Ascending aorta (tissue), 2 donors: Measurements from ENCODE around the gene SAMD10. TPM values are rescaled to one million over a fixed set of nuclear protein-coding genes. Genes with fewer than 3 reads are reported as not detected.

ENCODE experiments used
- DNase-seq, 2 donors: peaks; one replicate each; pipeline ENCODE4 v3.0.0-alpha.2; 2019; ENCODE audit warnings: low spot score in 2 of 2
- H3K27ac ChIP-seq, 2 donors: fragments of 200-600 bp; sonication (generic); one replicate each; pipeline ENCODE4 v1.5.1; 2016 to 2017; ENCODE audit warnings: mild to moderate bottlenecking in 1 of 2
- H3K27me3 ChIP-seq: fragments of 200-600 bp; sonication (generic); one replicate; pipeline ENCODE4 v1.5.1; 2017
- H3K36me3 ChIP-seq, 2 donors: fragments of 200-600 bp; sonication (generic); one replicate each; pipeline ENCODE4 v1.5.1; 2016
- H3K4me1 ChIP-seq, 2 donors: fragments of 200-600 bp; sonication (generic); one replicate each; pipeline ENCODE4 v1.5.1; 2016 to 2017; ENCODE audit warnings: mild to moderate bottlenecking in 1 of 2
- H3K4me3 ChIP-seq, 2 donors: fragments of 200-600 bp; sonication (generic); one replicate each; pipeline ENCODE4 v1.5.1; 2016 to 2017; ENCODE audit warnings: mild to moderate bottlenecking in 1 of 2
- H3K9me3 ChIP-seq, 2 donors: fragments of 200-600 bp; sonication (generic); one replicate each; pipeline ENCODE4 v1.5.1; 2016
- intact Hi-C: fragments of 100-400 bp; cut with DNase I; formaldehyde crosslinking; loops from one replicate; pipeline ENCODE4 v1.15.1; 2023
- total RNA-seq: library from RNA; depleted of rRNA; stranded (reverse); fragments of >200 nt; gene quantifications from one replicate; pipeline ENCODE4 v1.1.0, GENCODE V29; 2016
- TF ChIP-seq, protein P1 (sequence below), 3 experiments: fragments of 200-600 bp in 2 of 3; fragments of 450-650 bp in 1 of 3; sonication (generic) in 2 of 3; IDR thresholded peaks; one replicate each; pipeline ENCODE4 v1.5.1; 2016 to 2019; ENCODE audit warnings: antibody characterized with exemption in 3 of 3, mild to moderate bottlenecking in 1 of 3, moderate library complexity in 1 of 3

Gene SAMD10
- total RNA-seq, 1 donor from 2014 or later = not detected

DNA sequence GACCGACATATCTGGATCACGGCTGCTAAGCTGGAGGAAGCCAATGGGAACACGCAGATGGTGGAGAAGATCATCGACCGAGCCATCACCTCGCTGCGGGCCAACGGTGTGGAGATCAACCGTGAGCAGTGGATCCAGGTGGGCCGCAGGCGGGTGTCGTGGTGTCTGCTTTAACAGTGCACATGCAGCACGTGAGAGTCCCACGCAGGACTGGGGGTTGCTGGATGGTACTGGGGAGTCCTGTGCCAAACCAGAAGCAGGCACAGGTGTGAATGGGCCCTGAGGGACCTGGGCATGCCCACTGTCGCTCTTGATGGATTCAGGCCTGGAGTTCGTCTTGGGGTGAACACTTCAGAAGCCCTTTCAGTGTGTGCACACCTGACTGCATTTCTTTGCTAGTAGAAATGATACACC lies 31.9 kb upstream of the SAMD10 start:
- no peak overlapping the region for H3K27ac ChIP-seq
- no peaks in the 10 kb centered on the region for H3K4me1 ChIP-seq
- no peak overlapping the region for H3K4me3 ChIP-seq
- peaks cover 52 to 67% of the 10 kb centered on the region in 2 donors for H3K36me3 ChIP-seq
- intact Hi-C loops = no loop called here
- no peak for DNase-seq
- TF ChIP-seq, protein P1, sequence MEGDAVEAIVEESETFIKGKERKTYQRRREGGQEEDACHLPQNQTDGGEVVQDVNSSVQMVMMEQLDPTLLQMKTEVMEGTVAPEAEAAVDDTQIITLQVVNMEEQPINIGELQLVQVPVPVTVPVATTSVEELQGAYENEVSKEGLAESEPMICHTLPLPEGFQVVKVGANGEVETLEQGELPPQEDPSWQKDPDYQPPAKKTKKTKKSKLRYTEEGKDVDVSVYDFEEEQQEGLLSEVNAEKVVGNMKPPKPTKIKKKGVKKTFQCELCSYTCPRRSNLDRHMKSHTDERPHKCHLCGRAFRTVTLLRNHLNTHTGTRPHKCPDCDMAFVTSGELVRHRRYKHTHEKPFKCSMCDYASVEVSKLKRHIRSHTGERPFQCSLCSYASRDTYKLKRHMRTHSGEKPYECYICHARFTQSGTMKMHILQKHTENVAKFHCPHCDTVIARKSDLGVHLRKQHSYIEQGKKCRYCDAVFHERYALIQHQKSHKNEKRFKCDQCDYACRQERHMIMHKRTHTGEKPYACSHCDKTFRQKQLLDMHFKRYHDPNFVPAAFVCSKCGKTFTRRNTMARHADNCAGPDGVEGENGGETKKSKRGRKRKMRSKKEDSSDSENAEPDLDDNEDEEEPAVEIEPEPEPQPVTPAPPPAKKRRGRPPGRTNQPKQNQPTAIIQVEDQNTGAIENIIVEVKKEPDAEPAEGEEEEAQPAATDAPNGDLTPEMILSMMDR (IDR thresholded peaks at IDR 0.05) = no peak
- no peaks in the 10 kb centered on the region for H3K9me3 ChIP-seq
- H3K27me3 ChIP-seq = no peaks in the 10 kb centered on the region

DNA sequence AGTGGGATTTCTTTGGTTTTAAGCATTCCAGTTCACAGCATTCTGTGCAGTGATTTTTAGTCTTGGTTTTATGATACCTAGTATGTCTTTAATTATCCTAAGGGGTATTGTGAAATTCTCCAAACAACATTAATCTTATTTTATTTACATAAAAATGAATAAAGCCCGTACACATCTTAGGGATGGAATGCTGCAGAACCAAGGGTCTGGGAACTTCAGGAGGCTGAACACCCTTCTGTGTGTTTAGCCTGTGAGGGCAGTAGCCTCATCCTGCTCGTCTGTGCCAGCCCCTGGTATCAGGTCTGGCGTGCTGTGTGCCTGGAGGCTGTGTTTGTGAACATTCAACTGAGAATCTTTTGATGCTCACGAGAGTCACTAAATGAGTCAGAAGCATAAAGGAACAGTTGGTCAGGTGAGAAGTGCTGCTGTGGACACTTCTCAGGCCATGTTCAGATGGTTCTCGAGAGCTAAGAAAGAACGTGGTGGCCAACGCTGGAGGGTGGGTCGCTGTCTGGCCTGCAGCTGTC lies 31.3 kb upstream of the SAMD10 start:
- Histone ChIP-seq H3K9me3 (no peaks in the 10 kb centered on the region), H3K4me1 (no peaks in the 10 kb centered on the region), H3K27ac (no peak overlapping the region), H3K36me3 (peaks cover 53 to 67% of the 10 kb centered on the region in 2 donors), H3K4me3 (no peak overlapping the region), H3K27me3 (no peaks in the 10 kb centered on the region)
- no peak for DNase-seq
- TF ChIP-seq, protein P1 (IDR thresholded peaks at IDR 0.05) = no peak
- intact Hi-C loops = no loop called here

DNA sequence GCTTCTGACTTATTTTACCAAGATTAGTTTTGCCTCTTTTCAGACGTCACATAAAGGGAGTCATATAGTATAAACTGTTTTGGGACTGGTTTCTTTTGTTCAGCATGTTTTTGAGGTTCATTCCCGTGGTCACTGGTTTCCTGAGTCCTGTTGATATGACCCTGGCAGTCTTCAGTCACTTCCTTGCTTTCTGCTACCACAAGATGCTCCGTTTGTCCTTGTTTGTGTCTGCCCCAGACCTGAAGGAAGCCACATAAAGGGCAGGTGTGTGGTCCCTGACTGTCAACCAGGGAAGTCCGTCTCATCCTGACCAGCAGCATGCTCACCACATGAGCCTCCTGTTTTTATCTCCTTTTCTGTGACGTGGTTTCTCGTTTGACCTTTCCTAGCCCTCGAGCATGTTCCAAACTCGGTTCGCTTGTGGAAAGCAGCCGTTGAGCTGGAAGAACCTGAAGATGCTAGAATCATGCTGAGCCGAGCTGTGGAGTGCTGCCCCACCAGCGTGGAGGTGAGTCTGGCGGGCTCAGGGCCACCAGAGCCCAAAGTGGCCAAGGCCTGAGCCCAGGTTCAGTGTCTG lies 30.5 kb upstream of the SAMD10 start:
- no peak overlapping the region for H3K27ac ChIP-seq
- no peaks in the 10 kb centered on the region for H3K9me3 ChIP-seq
- TF ChIP-seq, protein P1 (IDR thresholded peaks at IDR 0.05) = no peak
- no peaks in the 10 kb centered on the region for H3K4me1 ChIP-seq
- intact Hi-C loops = loop anchor here (10.0 kb wide), 1 partner anchor 1285 kb away; no protein-coding TSS in a partner anchor
- no peaks in the 10 kb centered on the region for H3K27me3 ChIP-seq
- DNase-seq = no peak
- H3K36me3 ChIP-seq = peaks cover 47 to 69% of the 10 kb centered on the region in 2 donors
- no peak overlapping the region for H3K4me3 ChIP-seq

DNA sequence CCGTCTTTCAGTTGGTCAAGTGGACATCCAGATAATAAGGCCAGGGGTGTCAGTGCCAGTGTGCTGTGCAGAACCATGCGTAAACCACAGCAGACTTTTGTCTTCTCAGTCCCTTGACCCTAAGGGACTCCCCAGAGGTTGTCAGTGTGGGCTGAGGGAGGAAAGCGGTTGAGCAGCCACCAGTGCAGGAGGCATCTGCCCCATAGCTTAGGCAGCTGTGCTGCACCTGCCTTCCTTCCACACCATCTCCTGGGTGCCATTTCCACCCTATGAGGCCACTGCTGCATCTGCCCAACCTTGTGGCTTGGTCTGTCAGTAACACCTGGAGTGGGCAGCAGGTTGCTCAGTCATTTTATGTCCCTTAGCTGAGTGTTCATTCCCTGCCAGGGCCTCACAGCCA lies 27.5 kb upstream of the SAMD10 start:
- TF ChIP-seq, protein P1 (IDR thresholded peaks at IDR 0.05) = no peak
- intact Hi-C loops = loop anchor here (10.0 kb wide), 1 partner anchor 1282 kb away; no protein-coding TSS in a partner anchor
- Histone ChIP-seq H3K4me3 (no peak overlapping the region), H3K27me3 (no peaks in the 10 kb centered on the region), H3K4me1 (no peaks in the 10 kb centered on the region), H3K27ac (no peak overlapping the region), H3K36me3 (peaks cover 56 to 76% of the 10 kb centered on the region in 2 donors), H3K9me3 (no peaks in the 10 kb centered on the region)
- DNase-seq = no peak

DNA sequence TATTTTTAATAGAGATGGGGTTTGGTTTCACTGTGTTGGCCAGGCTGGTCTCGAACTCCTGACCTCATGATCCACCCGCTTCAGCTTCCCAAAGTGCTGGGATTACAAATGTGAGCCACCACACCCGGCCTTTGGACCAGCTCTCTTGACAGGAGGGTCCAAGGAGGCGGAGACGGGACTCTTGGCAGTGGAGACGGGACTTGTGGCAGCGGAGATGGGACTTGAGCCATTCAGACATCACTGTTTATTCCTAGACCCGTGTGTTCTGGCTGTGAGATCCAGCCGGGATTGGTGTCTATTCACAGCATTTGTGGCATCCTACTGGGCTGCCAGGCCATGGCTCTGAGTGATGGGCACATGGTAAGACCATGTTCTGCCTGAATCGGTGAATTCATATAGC lies 27.0 kb upstream of the SAMD10 start:
- H3K4me3 ChIP-seq = no peak overlapping the region
- H3K36me3 ChIP-seq = peaks cover 57 to 79% of the 10 kb centered on the region in 2 donors
- no peaks in the 10 kb centered on the region for H3K9me3 ChIP-seq
- TF ChIP-seq, protein P1 (IDR thresholded peaks at IDR 0.05) = no peak
- no peaks in the 10 kb centered on the region for H3K4me1 ChIP-seq
- no peak overlapping the region for H3K27ac ChIP-seq
- no peak for DNase-seq
- intact Hi-C loops = loop anchor here (10.0 kb wide), 1 partner anchor 1282 kb away; no protein-coding TSS in a partner anchor
- no peaks in the 10 kb centered on the region for H3K27me3 ChIP-seq
